Measurements from ENCODE around the gene AKAP6. TPM values are rescaled to one million over a fixed set of nuclear protein-coding genes. Genes with fewer than 3 reads are reported as not detected.

The AKAP6 gene
- total and polyA plus RNA-seq, 2 of the 8 experiments (the other 6 are each of a cell fraction or from before 2014, with no cell fraction given), result 0.09 to 0.89 TPM

GRCh38 chr14:32379447-32379846 is 50.3 kb downstream of the AKAP6 start (continued):
- no peak for TF ChIP-seq CHD7 (IDR thresholded peaks at IDR 0.05; ENCODE audit: insufficient replicate concordance, low read length)
- no peak for TF ChIP-seq SIN3A (conservative IDR thresholded peaks at IDR 0.05 in 1 of 2, IDR thresholded peaks at IDR 0.05 in 1 of 2; ENCODE audit: low read depth in 1 of 2, low read length in 2 of 2)
- TF ChIP-seq RXRA (IDR thresholded peaks at IDR 0.05; ENCODE audit: insufficient read depth, low read depth, low read length), result no peak
- TF ChIP-seq CTBP2 (IDR thresholded peaks at IDR 0.05; ENCODE audit: borderline replicate concordance, insufficient read depth, insufficient read length, low read length), result no peak
- no peak for TF ChIP-seq PHF8 (conservative IDR thresholded peaks at IDR 0.05; ENCODE audit: low read depth, low read length)
- TF ChIP-seq EZH2 (IDR thresholded peaks at IDR 0.05; ENCODE audit: low read depth, low read length, severe bottlenecking), result no peak
- TF ChIP-seq POLR2A (IDR thresholded peaks at IDR 0.05; ENCODE audit: control extremely low read depth in 1 of 2, low read depth in 2 of 2, low read length in 2 of 2), result no peak
